ENCODE results near the gene MAP4K1.
"Not testable (repeated sequence)": the region's sequence is repeated elsewhere in the genome, so short reads cannot be mapped to it uniquely, and the experiment has no call there.

MAP4K1 gene

DNA sequence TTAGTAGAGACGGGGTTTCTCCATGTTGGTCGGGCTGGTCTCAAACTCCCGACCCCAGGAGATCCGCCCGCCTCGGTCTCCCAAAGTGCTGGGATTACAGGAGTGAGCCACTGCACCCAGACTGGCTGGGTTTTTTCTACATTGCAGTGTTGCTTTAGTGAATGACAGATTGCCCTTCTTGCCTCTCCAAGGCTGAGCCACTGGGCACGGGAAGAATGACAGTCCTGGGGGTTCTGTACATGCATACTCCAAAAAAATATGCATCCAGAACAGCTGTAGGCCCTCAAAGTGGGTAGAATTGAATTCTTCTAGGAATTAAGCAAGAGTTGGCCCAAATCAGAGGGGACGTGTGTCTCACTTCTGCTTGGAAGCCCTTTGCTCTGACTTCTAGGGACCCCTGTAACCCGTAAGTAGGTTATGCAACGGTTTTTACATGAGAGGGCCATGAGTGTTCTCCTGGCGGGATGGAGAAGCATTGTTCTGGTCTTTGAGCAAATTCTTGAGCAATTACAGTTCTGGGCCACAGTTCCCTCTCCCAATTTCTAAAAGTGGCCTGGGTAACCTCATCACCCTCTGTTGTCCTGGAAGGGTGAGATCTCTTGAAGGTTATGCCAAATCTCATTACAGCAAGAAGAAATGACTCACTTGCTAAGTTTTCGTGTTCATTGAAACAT, 33.3 kb upstream of the MAP4K1 start:
- DNase-seq (ENCODE audit: low read depth) = no peak

DNA sequence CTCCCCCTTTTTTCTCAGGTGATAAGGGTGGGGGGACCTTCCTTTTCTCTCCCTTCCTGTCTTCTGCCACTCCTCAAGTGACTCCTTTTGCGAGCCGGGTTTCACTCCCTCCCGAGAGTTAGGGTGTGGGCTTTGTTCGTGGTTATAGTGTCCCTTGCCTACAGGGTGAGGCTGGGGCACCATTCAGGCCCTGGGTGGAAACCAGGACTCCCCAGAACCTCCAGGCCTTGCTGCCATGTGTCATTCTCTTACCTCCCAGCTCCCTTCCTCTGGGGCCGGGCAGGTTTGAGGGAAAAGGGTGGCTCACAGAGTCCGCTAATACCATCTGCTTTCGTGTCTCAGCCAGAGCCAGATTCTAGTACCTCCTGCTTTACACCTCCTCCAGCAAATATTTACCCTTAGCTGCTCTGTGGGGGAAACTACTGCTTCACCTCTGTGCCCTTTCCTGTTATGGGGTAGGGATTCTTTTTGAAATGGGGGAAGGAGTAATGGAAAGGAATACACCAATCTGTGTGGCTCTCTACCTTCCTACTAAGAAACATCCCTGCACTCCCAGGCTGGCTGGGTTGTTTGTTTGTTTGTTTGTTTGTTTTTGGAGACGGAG, 32.5 kb upstream of the MAP4K1 start:
- no peak for DNase-seq (ENCODE audit: low read depth)

GRCh38 chr19:38649305-38650171, 31.8 kb upstream of the MAP4K1 start:
- no peak for DNase-seq (ENCODE audit: low read depth)

DNA sequence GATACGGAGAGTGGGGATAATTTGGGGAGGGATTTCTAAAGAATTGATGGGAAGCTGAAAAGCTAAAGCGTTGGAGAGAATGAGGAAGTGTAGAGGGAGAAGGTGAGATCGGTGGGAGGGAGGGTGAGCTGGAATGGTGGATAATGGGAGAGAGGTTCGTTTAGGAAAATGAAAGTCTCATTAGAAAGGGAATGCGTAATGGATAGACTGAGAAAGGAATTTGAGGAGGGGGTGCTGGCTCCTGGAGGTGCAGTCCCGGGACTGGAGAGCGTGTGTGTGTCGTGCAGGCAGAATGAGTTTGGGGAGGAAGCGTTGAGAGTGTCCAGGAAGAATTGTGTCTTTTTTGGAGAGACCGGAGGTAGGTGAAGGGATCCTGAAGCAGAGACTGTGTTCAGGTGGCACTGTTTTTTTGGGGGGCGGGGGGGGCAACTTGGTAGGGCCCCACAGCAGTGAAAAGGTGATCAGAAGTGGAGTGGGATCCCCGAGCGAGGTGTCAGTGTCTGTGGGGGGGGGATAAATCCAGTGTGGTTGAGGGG, 31.1 kb upstream of the MAP4K1 start:
- DNase-seq (ENCODE audit: low read depth) = no peak

GRCh38 chr19:38647966-38648768, 30.4 kb upstream of the MAP4K1 start:
- DNase-seq (ENCODE audit: low read depth) = no peak

DNA sequence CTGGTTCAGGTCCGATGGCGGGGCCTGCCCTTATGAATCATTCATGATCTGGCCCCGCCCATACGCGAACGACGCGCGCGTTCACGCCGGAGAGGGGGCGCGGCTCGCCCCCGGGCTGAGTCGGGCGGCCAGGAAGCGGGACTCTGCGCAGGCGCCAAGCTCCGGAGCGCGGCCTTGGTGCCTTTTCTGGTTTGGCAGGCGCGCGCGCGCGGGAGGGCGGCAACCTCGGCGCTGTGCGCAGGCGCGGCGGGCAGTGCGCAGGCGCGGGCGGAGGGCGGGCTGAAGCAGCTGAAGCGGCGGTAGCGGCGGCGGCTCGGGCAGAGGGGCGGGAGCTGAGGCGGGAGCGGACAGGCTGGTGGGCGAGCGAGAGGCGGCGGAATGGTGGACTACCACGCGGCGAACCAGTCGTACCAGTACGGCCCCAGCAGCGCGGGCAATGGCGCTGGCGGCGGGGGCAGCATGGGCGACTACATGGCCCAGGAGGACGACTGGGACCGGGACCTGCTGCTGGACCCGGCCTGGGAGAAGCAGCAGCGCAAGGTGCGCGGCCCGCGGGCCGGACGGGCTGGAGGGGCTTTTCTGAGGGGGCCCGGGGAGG, 29.7 kb upstream of the MAP4K1 start, which contains the start of gene ACTN4:
Gene ACTN4 (plus strand): TSS at position 282 of the 598 bp plus-strand sequence. CDS start 97 bp downstream, at position 379.
- peak; percentile 99 for DNase-seq (ENCODE audit: low read depth)

DNA sequence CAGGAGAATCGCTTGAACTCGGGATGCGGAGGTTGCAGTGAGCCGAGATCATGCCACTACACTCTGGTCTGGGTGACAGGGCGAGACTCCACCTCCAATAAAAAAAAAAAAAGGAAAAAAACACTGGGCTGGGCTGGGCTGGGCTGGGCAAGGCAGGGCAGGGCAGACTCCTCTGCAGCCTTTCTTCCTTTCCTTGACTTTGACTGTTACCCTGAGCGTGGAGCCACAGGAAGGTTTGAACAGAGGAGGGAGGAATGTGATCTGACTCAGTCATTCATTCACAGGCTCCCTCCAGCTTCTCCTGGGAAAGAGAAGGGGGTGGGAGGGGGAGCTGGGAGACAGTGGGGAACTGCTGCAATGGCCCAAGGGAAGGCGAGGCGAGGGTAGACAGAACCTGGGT, 27.0 kb upstream of the MAP4K1 start:
- DNase-seq (ENCODE audit: low read depth) = no peak

- no peak for DNase-seq (ENCODE audit: low read depth)
Measured at GRCh38 chr19:38642176-38642575, 24.4 kb upstream of the MAP4K1 start.

- no peak for DNase-seq (ENCODE audit: low read depth)
Measured at GRCh38 chr19:38640368-38640767, 22.6 kb upstream of the MAP4K1 start.

DNA sequence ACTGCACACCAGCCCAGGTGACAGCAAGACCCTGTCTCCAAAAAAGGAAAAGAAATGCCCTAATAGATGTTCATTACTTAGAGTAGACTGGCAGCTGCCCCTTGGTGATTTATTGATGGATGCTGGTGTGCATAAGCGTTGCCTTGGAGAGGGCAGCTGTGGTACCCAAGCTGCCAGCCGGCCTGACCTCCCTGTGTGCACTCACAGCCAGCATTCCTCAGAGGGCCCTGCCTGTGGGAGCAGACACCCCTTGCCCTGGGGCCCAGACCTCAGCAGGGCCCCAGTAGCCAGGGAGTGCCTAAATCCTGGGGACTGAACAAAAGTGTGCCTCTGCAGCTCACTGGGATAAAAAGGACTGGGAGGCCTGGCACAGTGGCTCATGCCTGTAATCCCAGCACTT, 21.9 kb upstream of the MAP4K1 start:
- DNase-seq (ENCODE audit: low read depth) = no peak

DNA sequence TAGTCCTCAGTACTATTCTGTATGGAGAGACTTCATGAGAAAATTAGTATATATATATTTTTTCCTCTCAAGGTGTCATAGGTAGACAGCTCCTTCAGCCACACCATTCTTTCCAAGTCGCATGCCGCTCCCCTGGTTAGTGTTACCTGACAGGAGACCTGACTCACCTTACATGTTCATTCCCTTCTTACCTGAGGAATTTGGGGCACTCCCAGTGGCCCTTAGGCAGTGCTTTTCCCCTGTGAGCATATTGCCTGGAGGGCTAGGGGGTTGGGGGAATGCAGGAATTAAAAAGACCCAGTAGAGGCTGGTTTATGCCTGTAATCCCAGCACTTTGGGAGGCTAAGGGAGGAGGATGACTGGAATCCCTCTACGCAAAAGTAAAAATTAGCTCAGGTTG, 20.7 kb upstream of the MAP4K1 start:
- DNase-seq (ENCODE audit: low read depth) = no peak

DNA sequence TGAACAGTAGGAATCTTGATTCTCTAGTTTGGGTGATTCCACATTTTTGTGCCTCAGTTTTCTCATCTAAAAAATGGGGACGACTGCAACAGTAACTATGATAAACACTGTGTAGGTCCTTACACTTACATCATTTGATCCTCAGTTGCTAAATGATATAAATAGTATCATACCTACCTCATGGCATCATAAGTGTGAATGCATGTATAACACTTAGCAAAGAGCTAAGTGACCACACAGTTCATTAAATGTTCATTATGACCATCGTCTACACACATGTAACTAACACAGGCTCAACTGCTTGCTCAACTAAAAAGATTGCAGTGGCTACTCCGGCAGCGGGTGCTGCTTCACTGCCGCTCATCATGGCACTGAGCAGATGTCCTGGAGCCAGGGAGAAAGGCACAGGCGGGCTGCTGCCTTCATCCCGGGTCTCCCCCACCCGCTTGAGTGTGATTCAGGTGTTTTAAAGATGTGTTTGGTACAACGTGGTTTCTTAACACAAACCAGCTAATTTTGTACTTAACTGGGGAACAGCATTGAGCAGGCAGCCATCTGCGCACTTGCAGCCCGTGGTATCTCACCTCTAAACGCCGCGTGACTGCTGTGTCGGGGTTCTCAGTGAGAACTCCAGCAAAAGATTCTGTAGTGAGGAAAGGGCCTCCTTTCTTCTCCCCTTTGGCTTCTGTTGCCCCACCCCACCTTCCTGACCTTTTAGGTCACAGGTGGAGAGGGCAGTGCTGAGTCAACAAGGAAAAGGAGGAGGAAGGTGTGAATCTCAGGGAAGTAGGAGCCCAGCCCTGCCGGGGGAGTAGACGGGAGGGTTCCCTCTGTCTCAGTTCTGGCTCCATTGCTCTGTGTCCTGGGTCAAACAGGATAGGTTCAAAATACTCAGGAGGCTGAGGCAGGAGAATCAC, 18.0 kb upstream of the MAP4K1 start:
- no peak for DNase-seq (ENCODE audit: low read depth)

DNA sequence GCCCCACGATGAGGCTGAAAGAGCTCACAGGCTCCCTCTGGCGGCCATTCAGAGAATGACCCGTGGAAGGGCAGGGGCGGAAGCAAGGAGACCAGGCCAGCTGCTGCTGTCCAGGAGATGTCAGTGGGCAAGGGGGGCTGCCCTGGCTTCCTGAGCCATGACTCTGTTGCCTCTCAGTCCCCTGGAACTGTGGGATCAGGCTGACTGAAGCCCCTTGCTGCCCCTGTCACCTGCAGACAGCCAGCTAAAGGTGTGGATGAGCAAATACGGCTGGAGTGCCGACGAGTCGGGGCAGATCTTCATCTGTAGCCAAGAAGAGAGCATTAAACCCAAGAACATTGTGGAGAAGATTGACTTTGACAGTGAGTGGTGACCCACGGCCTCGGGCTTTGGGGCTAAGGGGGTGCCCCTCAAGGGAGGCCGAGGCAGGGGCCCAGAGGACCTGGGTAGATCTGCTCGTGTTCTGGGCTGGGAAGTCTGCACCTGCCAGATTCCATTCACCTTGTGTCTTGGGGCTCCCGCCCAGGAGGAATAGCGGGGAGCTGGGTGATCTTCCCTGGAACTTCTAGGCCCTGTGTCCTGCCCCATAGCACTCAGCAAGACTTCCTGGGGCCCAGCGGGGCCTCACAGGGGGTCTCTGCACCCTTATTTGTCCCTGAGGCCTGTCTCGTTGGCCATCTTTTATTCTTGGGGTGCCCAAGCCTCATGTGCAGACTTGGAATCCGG, 17.2 kb upstream of the MAP4K1 start:
- peak; percentile 42 for DNase-seq (ENCODE audit: low read depth)

DNA sequence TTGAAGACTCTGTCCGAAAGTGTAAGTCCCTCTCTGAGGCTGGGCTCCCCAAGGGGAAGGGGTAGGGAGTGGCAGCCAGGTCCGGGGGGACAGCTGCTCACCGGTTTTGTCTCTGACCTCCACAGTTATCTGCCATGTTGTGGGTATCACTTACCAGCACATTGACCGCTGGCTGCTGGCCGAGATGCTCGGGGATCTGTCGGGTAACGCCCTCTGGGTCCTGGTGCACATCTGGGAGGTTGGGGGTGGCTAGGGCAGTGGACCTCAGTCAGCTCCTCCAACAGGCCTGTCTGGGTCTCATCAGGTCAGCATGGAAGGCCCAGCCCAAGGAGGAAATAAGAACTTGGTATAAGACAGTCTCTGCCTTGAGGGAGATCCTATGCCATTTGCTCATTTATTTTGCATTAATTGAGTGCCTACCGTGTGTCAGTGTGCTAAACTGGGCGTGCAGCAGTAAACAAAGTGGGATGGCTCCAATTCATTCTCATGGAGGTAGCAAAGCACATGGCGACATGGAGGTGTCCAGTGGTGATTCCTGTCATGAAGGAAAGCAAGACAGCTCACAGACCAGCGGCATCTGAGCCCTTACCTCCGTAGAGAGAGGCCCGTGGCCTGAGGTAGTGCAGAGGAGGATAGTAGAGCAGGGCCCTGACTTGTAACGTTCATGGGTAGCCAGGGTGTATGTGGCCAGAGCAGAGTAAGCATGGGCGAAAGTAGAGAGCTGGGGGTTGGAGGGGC, 14.9 kb upstream of the MAP4K1 start:
- DNase-seq (ENCODE audit: low read depth) = no peak

DNA sequence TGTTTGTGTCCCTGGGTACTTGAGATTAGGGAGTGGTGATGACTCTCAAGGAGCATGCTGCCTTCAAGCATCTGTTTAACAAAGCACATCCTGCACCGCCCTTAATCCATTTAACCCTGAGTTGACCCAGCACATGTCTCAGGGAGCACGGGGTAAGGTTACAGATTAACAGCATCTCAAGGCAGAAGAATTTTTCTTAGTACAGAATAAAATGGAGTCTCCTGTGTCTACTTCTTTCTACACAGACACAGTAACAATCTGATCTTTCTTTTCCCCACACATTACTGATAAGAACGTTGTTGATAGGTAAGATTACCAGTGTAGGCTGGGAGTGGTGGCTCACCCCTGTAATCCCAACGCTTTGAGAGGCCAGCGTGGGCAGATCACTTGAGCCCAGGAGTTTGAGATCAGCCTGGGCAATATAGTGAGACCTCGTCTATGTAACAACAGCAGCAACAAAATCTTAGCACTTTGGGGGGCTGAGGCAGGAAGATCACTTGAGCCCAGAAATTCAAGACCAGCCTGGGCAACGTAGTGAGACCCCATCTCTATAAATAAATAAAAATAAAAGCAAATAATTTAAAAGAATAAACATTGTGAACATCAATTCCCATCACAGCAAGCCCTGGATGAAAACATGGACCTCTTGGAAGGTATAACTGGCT, 14.2 kb upstream of the MAP4K1 start:
- not testable (repeated sequence) for DNase-seq (ENCODE audit: low read depth)

DNA sequence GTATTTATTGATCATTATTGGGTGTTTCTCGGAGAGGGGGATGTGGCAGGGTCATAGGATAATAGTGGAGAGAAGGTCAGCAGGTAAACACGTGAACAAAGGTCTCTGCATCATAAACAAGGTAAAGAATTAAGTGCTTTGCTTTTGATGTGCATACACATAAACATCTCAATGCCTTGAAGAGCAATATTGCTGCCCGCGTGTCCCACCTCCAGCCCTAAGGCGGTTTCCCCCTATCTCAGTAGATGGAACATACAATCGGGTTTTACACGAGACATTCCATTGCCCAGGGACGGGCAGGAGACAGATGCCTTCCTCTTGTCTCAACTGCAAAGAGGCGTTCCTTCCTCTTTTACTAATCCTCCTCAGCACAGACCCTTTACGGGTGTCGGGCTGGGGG, 13.5 kb upstream of the MAP4K1 start:
- DNase-seq (ENCODE audit: low read depth) = not testable (repeated sequence)

DNA sequence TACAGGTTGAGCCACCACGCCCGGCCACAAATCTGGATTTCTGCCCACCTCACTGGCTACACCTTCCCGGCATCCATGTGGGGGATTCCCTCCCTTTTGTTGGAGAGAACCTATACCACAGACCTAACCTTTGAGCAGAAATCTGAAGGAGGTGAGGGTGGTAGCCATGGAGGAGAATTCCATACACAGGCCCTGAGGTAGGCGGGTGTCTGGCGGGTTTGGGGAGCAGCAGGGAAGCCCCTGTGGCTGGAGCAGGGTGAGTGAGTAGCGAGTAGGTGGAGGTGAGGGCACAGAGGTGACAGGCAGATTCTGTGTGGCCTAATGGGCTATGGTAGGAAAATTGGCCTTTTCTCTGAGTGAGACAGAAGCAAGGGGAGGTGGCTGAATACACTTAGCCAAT, 11.8 kb upstream of the MAP4K1 start:
- DNase-seq (ENCODE audit: low read depth) = no peak

DNA sequence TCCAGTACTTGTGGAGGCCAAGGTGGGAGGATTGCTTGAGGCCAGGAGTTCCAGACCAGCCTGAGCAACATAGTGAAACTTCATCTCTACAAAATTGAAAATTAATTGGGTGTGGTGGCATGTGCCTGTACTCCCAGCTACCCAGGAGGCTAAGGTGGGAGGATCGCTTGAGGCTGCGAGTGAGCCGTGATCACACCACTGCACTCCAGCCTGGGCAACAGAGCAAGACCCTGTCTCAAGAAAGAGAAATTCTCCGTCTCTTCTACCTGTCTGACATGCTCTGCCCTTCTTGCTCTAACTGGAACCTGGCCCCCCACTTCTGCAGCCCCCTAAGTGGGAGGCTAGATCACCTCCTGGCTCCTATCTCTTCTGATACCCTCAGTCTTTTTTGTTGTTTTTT, 8.6 kb upstream of the MAP4K1 start:
- DNase-seq (ENCODE audit: low read depth) = no peak
